GM23338 (cell line): ENCODE measurements around the gene ZFR2. TPM values are rescaled to one million over a fixed set of nuclear protein-coding genes. Genes with fewer than 3 reads are reported as not detected.

Source experiments
- ATAC-seq: fragments of 200-7000 bp; cut with Tn5 transposase; 3 replicates; pipeline ENCODE4 v1.9.1; 2020
- DNase-seq: peaks from one replicate; pipeline ENCODE4 v3.0.0-alpha.2; 2015; ENCODE audit warnings: low spot score
- H2AFZ ChIP-seq: fragments of 200-600 bp; sonication (generic); 2 replicates; pipeline ENCODE4 v1.8.0; 2016; ENCODE audit warnings: antibody characterized with exemption, mild to moderate bottlenecking, moderate library complexity
- H3F3A ChIP-seq: fragments of 200-600 bp; sonication (generic); replicated peaks from 2 replicates; pipeline ENCODE4 v1.8.0; 2017; ENCODE audit warnings: antibody characterized with exemption, mixed run types, low read depth
- H3K27ac ChIP-seq: fragments of 200-600 bp; sonication (generic); 2 replicates; pipeline ENCODE4 v1.6.1; 2016; ENCODE audit warnings: low read depth
- H3K27me3 ChIP-seq: fragments of 200-600 bp; sonication (generic); 2 replicates; pipeline ENCODE4 v1.8.0; 2016; ENCODE audit warnings: mild to moderate bottlenecking, mixed run types, moderate library complexity; ENCODE audit not compliant: insufficient read depth
- H3K36me3 ChIP-seq: fragments of 200-600 bp; sonication (generic); 2 replicates; pipeline ENCODE4 v1.8.0; 2016; ENCODE audit warnings: mild to moderate bottlenecking; ENCODE audit not compliant: insufficient read depth
- H3K4me1 ChIP-seq: fragments of 200-600 bp; sonication (generic); 2 replicates; pipeline ENCODE4 v1.8.0; 2016; ENCODE audit warnings: mild to moderate bottlenecking, moderate library complexity; ENCODE audit not compliant: insufficient read depth
- H3K4me2 ChIP-seq: fragments of 200-600 bp; sonication (generic); 2 replicates; pipeline ENCODE4 v1.7.1; 2017; ENCODE audit warnings: mixed run types
- H3K4me3 ChIP-seq: fragments of 200-600 bp; sonication (generic); 2 replicates; pipeline ENCODE4 v1.6.1; 2016; ENCODE audit warnings: mixed run types
- H3K79me2 ChIP-seq: fragments of 200-600 bp; sonication (generic); replicated peaks from 2 replicates; pipeline ENCODE4 v1.8.0; 2017; ENCODE audit warnings: mild to moderate bottlenecking; ENCODE audit not compliant: insufficient read depth
- H3K9me2 ChIP-seq: fragments of 200-600 bp; sonication (generic); 2 replicates; pipeline ENCODE4 v1.8.0; 2017; ENCODE audit not compliant: insufficient read depth
- H4K20me1 ChIP-seq: fragments of 200-600 bp; sonication (generic); replicated peaks from 2 replicates; pipeline ENCODE4 v1.8.0; 2017; ENCODE audit warnings: mild to moderate bottlenecking; ENCODE audit not compliant: insufficient read depth
- H3K27ac Mint-ChIP-seq: 2 replicates; pipeline ENCODE4 v1.8.0; 2020; ENCODE audit warnings: inconsistent platforms, mild to moderate bottlenecking, moderate library complexity, mixed read lengths
- H3K27me3 Mint-ChIP-seq: 3 replicates; pipeline ENCODE4 v1.8.0; 2022; ENCODE audit warnings: low read depth, mild to moderate bottlenecking, moderate library complexity, mixed read lengths, inconsistent platforms; ENCODE audit not compliant: insufficient read depth, poor library complexity
- H3K36me3 Mint-ChIP-seq: 3 replicates; pipeline ENCODE4 v1.8.0; 2021; ENCODE audit warnings: low read depth, mild to moderate bottlenecking, inconsistent platforms, moderate library complexity, mixed read lengths
- H3K4me1 Mint-ChIP-seq: 3 replicates; pipeline ENCODE4 v1.8.0; 2020; ENCODE audit warnings: mild to moderate bottlenecking, inconsistent platforms, mixed read lengths
- H3K4me3 Mint-ChIP-seq: 3 replicates; pipeline ENCODE4 v1.8.0; 2021; ENCODE audit warnings: moderate library complexity, mild to moderate bottlenecking, inconsistent platforms, mixed read lengths
- H3K9me3 Mint-ChIP-seq: 3 replicates; pipeline ENCODE4 v1.8.0; 2020; ENCODE audit warnings: moderate library complexity, mild to moderate bottlenecking, inconsistent platforms, mixed read lengths
- CREB1 ChIP-seq: fragments of 250-450 bp; sonication (Bioruptor Pico); IDR thresholded peaks from 2 replicates; pipeline ENCODE4 v1.5.0; 2020; ENCODE audit warnings: low read depth, mild to moderate bottlenecking, moderate library complexity
- CTCF ChIP-seq, 2 experiments: fragments of 200-600 bp in 1 of 2; sonication (generic) in 1 of 2; conservative IDR thresholded peaks; 2 replicates each; pipeline versions ENCODE4 v1.5.1 to v1.6.1; 2016 to 2017; ENCODE audit warnings: antibody characterized with exemption in 2 of 2, low read depth in 2 of 2, mild to moderate bottlenecking in 2 of 2, moderate library complexity in 1 of 2
- EZH2phosphoT487 ChIP-seq: fragments of 200-600 bp; sonication (generic); IDR thresholded peaks from one replicate; pipeline ENCODE4 v1.8.1; 2018; ENCODE audit warnings: antibody characterized with exemption; ENCODE audit not compliant: unreplicated experiment
- POLR2AphosphoS5 ChIP-seq: IDR thresholded peaks from 2 replicates; pipeline ENCODE4 v1.6.1; 2016; ENCODE audit warnings: antibody characterized with exemption, low read depth
- REST ChIP-seq: IDR thresholded peaks from one replicate; pipeline ENCODE4 v1.6.1; 2018; ENCODE audit warnings: antibody characterized with exemption; ENCODE audit not compliant: unreplicated experiment
- ZNF462 ChIP-seq: fragments of 250-450 bp; sonication (Bioruptor Pico); IDR thresholded peaks from 2 replicates; pipeline ENCODE4 v1.5.0; 2020; ENCODE audit warnings: mild to moderate bottlenecking, moderate library complexity
- polyA plus RNA-seq: library from polyadenylated mRNA; unstranded; fragments of >200 nt; fragmentation: Nextera tagmentation; extraction: Ambion mirVana; gene quantifications from 2 replicates; pipeline ENCODE4 v1.2.1, GENCODE V29; 2016
- total RNA-seq: library from RNA; depleted of rRNA; stranded (reverse); fragments of >200 nt; shearing (Covaris generic); gene quantifications from 2 replicates; pipeline ENCODE4 v1.2.3, GENCODE V29; 2014

ZFR2 gene
- total and polyA plus RNA-seq, 2 experiments from 2014 or later = 15.8 to 31.3 TPM

- Mint-ChIP-seq H3K9me3 (peaks cover 18% of the 10 kb centered on the region), H3K4me3 (peak within 1 kb of the TSS; percentile 78), H3K4me1 (peaks cover 8% of the 10 kb centered on the region), H3K27ac (no peak within 1 kb of the TSS), H3K27me3 (peaks cover 21% of the 10 kb centered on the region), H3K36me3 (peaks cover 28% of the 10 kb centered on the region)
- Histone ChIP-seq H3K36me3 (peaks cover 4% of the 10 kb centered on the region; the same call in 1 of the 2 replicates), H3K4me1 (no peaks in the 10 kb centered on the region; the same call in 1 of the 2 replicates), H3K79me2 (no peaks in the 10 kb centered on the region), H3K4me2 (peak within 1 kb of the TSS; percentile 87), H4K20me1 (no peaks in the 10 kb centered on the region), H3F3A (no peaks in the 10 kb centered on the region), H3K4me3 (peak within 1 kb of the TSS; percentile 78), H3K27ac (no peak within 1 kb of the TSS), H2AFZ (peak within 1 kb of the TSS; percentile 92), H3K27me3 (peaks cover 10% of the 10 kb centered on the region), H3K9me2 (no peaks in the 10 kb centered on the region)
- ATAC-seq (peak; percentile 53), DNase-seq (peak; percentile 74)
- TF ChIP-seq POLR2AphosphoS5 (0 out of 2 replicates have a peak, but pooled peaks have one; percentile 24), REST (no peak)
Measured at GRCh38 chr19:3785938-3786824, 82.7 kb downstream of the ZFR2 start, which contains the start of gene MATK. Gene MATK (minus strand): TSS chr19:3786381. CDS start chr19:3785135, 1,246 bp downstream.

- peaks cover 8% of the 10 kb centered on the region for H3K4me1 Mint-ChIP-seq
- peak overlapping the region; percentile 78 for H3K4me3 Mint-ChIP-seq
- peaks cover 24% of the 10 kb centered on the region for H3K9me3 Mint-ChIP-seq
- TF ChIP-seq EZH2phosphoT487 (no peak), ZNF462 (CRISPR knock-in tag) (no peak), CREB1 (CRISPR knock-in tag) (no peak), CTCF (conservative IDR thresholded peaks at IDR 0.05; ENCODE audit: low read depth in 2 of 2) (no peak)
Measured at GRCh38 chr19:3785451-3785937, 83.3 kb downstream of the ZFR2 start.

More at GRCh38 chr19:3785451-3785937, 83.3 kb downstream of the ZFR2 start:
- Mint-ChIP-seq H3K27ac (no peak overlapping the region), H3K27me3 (peaks cover 21% of the 10 kb centered on the region), H3K36me3 (peaks cover 33% of the 10 kb centered on the region)
- ATAC-seq (peak; percentile 34), DNase-seq (no peak)
- Histone ChIP-seq H3K9me2 (no peaks in the 10 kb centered on the region), H3F3A (no peaks in the 10 kb centered on the region), H4K20me1 (no peaks in the 10 kb centered on the region), H3K27ac (no peak overlapping the region), H3K4me3 (peak overlapping the region; percentile 78), H3K27me3 (peaks cover 10% of the 10 kb centered on the region), H3K36me3 (peaks cover 4% of the 10 kb centered on the region; the same call in 1 of the 2 replicates), H2AFZ (peak overlapping the region; percentile 92), H3K4me2 (peak overlapping the region; percentile 87), H3K4me1 (no peaks in the 10 kb centered on the region; the same call in 1 of the 2 replicates), H3K79me2 (no peaks in the 10 kb centered on the region)
